Activated CD4-positive, alpha-beta T cell treated with anti-CD3 and anti-CD28 coated beads, Interleukin-2, Interleukin-4, amounts not matched to agents 100 ng/mL and 50 ng/mL, durations not matched to agents 16 hours and 8 hours (primary cell): Measurements from ENCODE around the gene POFUT2.
A peak's percentile ranks its signal among the peaks of the same experiment; 100 is the strongest.

Experiments used
- DNase-seq: peaks from one replicate; pipeline ENCODE4 v3.0.0-alpha.2; 2020; ENCODE audit warnings: low spot score

The POFUT2 gene

GRCh38 chr21:45287438-45288391 is at the start of gene POFUT2:
Gene POFUT2, minus strand, starts transcription at chr21:45287895. Its CDS starts 24 bp downstream, at chr21:45287871.
- peak; percentile 98 for DNase-seq

DNA sequence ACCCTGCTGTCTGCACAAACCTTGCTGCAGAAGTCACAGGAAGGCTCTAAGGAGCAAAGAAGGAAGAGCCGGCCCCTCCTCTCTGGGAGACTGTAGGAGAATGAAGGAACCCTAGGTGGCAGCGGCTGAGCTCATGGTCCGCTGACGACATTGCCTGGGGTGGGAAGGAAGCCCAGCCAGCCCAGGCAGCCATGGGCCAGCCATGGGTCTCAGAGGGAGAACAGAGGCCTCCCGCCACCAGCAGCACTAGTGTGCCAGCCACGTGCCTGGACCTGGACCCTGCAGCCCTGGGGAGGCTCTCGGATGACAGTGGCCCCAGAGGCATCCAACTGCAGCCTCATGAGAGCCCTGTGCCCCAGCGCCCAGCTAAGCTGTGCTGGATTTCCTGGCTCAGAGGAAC is 49.2 kb upstream of the POFUT2 start:
- DNase-seq: no peak

DNA sequence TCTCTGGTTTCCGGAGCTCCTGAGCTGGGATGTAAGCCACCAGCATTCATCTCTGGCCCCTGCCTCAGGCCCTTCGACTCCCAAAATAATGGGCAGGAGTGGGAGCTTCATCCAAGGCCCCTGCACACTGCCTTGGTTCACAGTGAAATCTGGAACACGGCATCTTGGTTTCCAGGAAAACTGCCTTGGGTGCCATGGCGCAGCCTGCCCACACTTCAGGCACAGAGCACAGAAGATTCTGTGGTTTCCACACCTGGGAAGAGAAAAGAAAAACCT is 48.8 kb upstream of the POFUT2 start:
- DNase-seq: no peak

GRCh38 chr21:45335761-45336534 is 48.3 kb upstream of the POFUT2 start:
- no peak for DNase-seq

DNA sequence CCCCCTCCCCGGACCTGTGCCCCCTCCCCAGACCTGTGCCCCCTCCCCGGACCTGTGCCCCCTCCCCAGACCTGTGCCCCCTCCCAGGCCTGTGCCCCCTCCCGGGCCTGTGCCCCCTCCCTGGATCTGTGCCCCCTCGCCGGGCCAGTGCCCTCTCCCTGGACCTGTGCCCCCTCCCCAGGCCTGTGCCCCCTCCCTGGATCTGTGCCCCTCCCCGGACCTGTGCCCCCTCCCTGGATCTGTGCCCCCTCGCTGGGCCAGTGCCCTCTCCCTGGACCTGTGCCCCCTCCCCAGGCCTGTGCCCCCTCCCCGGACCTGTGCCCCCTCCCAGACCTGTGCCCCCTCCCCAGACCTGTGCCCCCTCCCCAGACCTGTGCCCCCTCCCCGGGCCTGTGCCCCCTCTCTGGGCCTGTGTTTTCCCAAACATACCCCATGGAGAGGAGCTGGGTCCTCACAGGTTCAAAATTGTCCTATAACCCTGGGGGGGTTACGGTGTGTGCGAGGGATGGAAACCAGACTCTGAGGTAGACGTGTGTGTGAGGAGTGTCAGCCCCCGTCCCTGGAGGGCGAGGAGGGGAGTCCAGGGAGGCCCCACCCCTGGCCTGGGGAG is 47.6 kb upstream of the POFUT2 start:
- no peak for DNase-seq

GRCh38 chr21:45334591-45335081 is 46.9 kb upstream of the POFUT2 start:
- no peak for DNase-seq

GRCh38 chr21:45334134-45334533 is 46.4 kb upstream of the POFUT2 start:
- no peak for DNase-seq

DNA sequence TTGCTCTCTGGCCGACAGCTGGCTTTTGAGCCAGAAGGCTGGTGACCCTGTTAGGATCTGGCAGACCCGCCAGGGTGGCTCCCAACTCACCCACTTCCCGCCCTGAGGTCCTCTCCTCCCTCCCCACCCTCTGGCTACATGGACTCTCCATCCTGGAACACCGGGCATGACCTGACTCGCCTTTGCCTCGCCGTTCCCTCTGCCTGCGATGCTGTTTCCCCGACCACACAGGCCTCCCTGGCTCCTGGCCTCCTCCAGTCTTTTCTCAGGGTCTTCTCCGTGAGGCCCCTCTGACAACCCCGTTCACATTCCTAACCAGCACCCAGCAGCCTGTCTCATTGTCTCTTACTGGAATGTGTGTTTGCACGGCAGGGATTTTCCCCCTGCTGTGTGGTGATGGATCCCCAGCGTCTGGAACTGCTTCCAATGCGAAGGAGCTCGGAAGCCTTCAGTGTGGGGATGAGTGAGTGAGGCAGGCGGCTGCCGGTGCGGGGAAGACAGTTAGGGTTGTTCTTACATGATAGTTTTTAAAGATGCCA is 46.0 kb upstream of the POFUT2 start:
- DNase-seq: no peak

GRCh38 chr21:45332981-45333582 is 45.4 kb upstream of the POFUT2 start:
- no peak for DNase-seq

- DNase-seq: no peak
Observed at GRCh38 chr21:45332415-45332814, 44.7 kb upstream of the POFUT2 start.

- no peak for DNase-seq
Observed at GRCh38 chr21:45331531-45332147, 43.9 kb upstream of the POFUT2 start.

- no peak for DNase-seq
Observed at GRCh38 chr21:45330851-45331261, 43.2 kb upstream of the POFUT2 start.

GRCh38 chr21:45330075-45330781 is 42.5 kb upstream of the POFUT2 start:
- no peak for DNase-seq

GRCh38 chr21:45329261-45330074 is 41.8 kb upstream of the POFUT2 start:
- DNase-seq: no peak

GRCh38 chr21:45328198-45329091 is 40.8 kb upstream of the POFUT2 start:
- no peak for DNase-seq

- DNase-seq: no peak
Observed at GRCh38 chr21:45327441-45328197, 39.9 kb upstream of the POFUT2 start.

DNA sequence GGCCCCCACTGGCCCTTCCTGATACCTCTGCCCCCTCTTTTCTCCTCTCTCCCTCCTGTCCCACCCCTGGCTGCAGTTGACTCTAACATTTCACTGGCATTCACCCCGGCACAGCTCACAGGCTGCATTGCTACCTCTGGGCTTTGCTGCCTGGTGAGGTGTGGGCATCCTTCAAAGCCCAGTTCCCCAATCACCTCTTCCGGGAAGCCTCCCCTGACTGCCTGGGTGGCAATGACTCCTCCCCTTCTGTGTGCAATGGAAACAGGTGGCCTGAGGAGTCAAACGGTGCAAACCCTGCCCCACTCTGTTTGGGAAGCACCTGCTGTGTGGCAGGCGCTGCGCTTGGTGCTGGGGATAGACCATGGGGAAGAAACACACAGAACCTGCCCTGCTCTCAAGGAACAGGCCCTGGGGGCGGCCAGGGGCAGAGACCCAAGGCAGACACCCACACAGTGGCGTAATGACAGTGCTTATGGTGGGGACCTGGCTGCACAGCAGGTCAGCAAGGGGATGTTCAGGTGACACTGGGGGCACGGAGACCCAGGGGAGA is 39.3 kb upstream of the POFUT2 start:
- DNase-seq: no peak
